Endothelial cell (in vitro differentiated cells): Measurements from ENCODE around the gene OFD1. TPM values are rescaled to one million over a fixed set of nuclear protein-coding genes. Genes with fewer than 3 reads are reported as not detected.
A peak's percentile ranks its signal among the peaks of the same experiment; 100 is the strongest.

Source experiments
- DNase-seq: peaks from one replicate; pipeline ENCODE4 v3.0.0; 2021; ENCODE audit warnings: low spot score
- H3K27ac Mint-ChIP-seq: one replicate; pipeline ENCODE4 v1.8.0; 2021; ENCODE audit warnings: mixed read lengths, inconsistent platforms; ENCODE audit not compliant: unreplicated experiment
- H3K27me3 Mint-ChIP-seq: one replicate; pipeline ENCODE4 v1.8.0; 2021; ENCODE audit warnings: mild to moderate bottlenecking, moderate library complexity, mixed read lengths, inconsistent platforms; ENCODE audit not compliant: unreplicated experiment
- H3K36me3 Mint-ChIP-seq: one replicate; pipeline ENCODE4 v1.8.0; 2021; ENCODE audit warnings: mild to moderate bottlenecking, low read depth, mixed read lengths, inconsistent platforms; ENCODE audit not compliant: unreplicated experiment
- H3K4me1 Mint-ChIP-seq: one replicate; pipeline ENCODE4 v1.8.0; 2021; ENCODE audit warnings: mild to moderate bottlenecking, mixed read lengths, inconsistent platforms; ENCODE audit not compliant: unreplicated experiment
- H3K4me3 Mint-ChIP-seq: one replicate; pipeline ENCODE4 v1.8.0; 2021; ENCODE audit warnings: mild to moderate bottlenecking, mixed read lengths, inconsistent platforms; ENCODE audit not compliant: unreplicated experiment
- H3K9me3 Mint-ChIP-seq: one replicate; pipeline ENCODE4 v1.8.0; 2021; ENCODE audit warnings: mixed read lengths, inconsistent platforms; ENCODE audit not compliant: unreplicated experiment
- CTCF ChIP-seq: fragments of 200-600 bp; sonication (generic); IDR thresholded peaks from one replicate; pipeline ENCODE4 v1.5.0; 2021; ENCODE audit warnings: antibody characterized with exemption; ENCODE audit not compliant: unreplicated experiment
- total RNA-seq: library from RNA; stranded (reverse); fragmentation: NEBNext Ultra II Directional; extraction: Animal tissue kit (Norgen Biotek cat#: 25700); gene quantifications from one replicate; pipeline ENCODE4 v1.2.1, GENCODE V29; 2021; ENCODE audit not compliant: unreplicated experiment

Gene OFD1
- total RNA-seq, 1 donor from 2014 or later, result 17.7 TPM

- DNase-seq, result peak; percentile 4
- Mint-ChIP-seq H3K27me3 (no peaks in the 10 kb centered on the region), H3K27ac (no peak overlapping the region), H3K4me3 (no peak overlapping the region), H3K9me3 (no peaks in the 10 kb centered on the region), H3K4me1 (peaks cover 8% of the 10 kb centered on the region), H3K36me3 (no peaks in the 10 kb centered on the region)
- TF ChIP-seq CTCF, result no peak
Measured at GRCh38 chrX:13778916-13779315, 44.4 kb downstream of the OFD1 start.

DNA sequence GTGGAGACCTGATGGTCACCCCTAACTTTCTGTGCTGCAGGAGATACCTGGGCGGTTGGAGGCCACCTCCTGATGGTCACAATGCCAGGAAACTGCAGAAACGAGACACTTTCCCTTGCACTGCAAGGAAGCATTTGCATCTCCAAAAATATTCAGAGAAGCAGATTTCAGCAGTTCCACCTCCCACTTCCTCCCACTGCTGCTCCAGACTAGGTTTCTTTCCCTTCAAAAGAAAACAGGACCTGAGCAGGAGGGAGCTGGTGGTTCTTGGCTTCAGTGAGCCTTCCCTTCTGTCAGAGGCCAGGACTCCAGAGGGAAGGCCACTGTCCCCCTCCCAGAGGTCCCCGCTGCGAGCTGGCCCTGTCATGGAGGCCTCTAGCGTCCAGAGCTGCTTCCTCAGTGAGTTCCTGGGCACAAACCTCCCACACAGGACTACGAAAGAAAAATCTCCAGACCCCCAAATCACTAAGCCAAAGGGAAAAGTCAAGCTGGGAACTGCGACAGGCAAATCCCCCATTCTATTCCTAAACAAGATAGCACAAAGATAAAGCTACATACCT lies 46.4 kb downstream of the OFD1 start:
- Mint-ChIP-seq H3K27ac (no peak overlapping the region), H3K9me3 (no peaks in the 10 kb centered on the region), H3K4me3 (no peak overlapping the region), H3K27me3 (no peaks in the 10 kb centered on the region), H3K36me3 (no peaks in the 10 kb centered on the region), H3K4me1 (peaks cover 8% of the 10 kb centered on the region)
- no peak for TF ChIP-seq CTCF
- no peak for DNase-seq

- Mint-ChIP-seq H3K27me3 (no peaks in the 10 kb centered on the region), H3K4me3 (no peak overlapping the region), H3K27ac (no peak overlapping the region), H3K9me3 (no peaks in the 10 kb centered on the region), H3K36me3 (no peaks in the 10 kb centered on the region), H3K4me1 (peaks cover 7% of the 10 kb centered on the region)
- no peak for TF ChIP-seq CTCF
- no peak for DNase-seq
Measured at GRCh38 chrX:13786048-13786447, 51.5 kb downstream of the OFD1 start.

- no peaks in the 10 kb centered on the region for H3K27me3 Mint-ChIP-seq
- H3K27ac Mint-ChIP-seq, result no peak overlapping the region
- H3K36me3 Mint-ChIP-seq, result no peaks in the 10 kb centered on the region
- H3K9me3 Mint-ChIP-seq, result no peaks in the 10 kb centered on the region
- no peak overlapping the region for H3K4me3 Mint-ChIP-seq
- H3K4me1 Mint-ChIP-seq, result no peaks in the 10 kb centered on the region
- no peak for TF ChIP-seq CTCF
- DNase-seq, result no peak
Measured at GRCh38 chrX:13790206-13791131, 55.9 kb downstream of the OFD1 start.

GRCh38 chrX:13791145-13791544 lies 56.6 kb downstream of the OFD1 start:
- H3K4me3 Mint-ChIP-seq, result no peak overlapping the region
- TF ChIP-seq CTCF, result no peak
- H3K4me1 Mint-ChIP-seq, result no peaks in the 10 kb centered on the region
- DNase-seq, result no peak
- no peaks in the 10 kb centered on the region for H3K27me3 Mint-ChIP-seq
- H3K9me3 Mint-ChIP-seq, result no peaks in the 10 kb centered on the region
- no peak overlapping the region for H3K27ac Mint-ChIP-seq
- H3K36me3 Mint-ChIP-seq, result no peaks in the 10 kb centered on the region
